ENCODE data around the gene ACYP2. TPM values are rescaled to one million over a fixed set of nuclear protein-coding genes. Genes with fewer than 3 reads are reported as not detected.

The ACYP2 gene
- total RNA-seq, 4 donors from 2014 or later, result 12.8 to 40.5 (median 16.9) TPM

DNA sequence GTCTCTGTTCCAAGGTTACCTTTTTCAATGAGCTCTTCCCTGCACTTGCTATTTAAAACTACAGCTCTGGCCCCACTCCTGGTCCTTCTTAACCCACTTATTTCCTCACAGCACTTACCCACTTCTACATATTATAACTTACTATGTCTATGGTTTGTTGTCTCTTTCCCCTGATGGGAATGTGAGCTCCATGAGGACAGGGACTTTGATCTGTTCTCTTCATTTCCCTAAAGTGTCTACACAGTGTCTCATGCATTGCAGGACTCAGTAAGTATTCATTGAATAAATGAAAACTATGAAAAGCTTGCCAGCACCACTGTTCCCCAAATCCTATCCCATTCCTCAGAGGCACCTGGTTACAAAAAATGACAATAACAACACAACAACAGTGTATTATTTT is 18.3 kb upstream of the ACYP2 start:
- H3K27me3 ChIP-seq, result no peaks in the 10 kb centered on the region
- H3K9me3 ChIP-seq, result no peaks in the 10 kb centered on the region
- H3K36me3 ChIP-seq, result no peaks in the 10 kb centered on the region
- peak overlapping the region in 1 of 4 donors; percentile 35 for H3K27ac ChIP-seq
- peaks cover 0 to 17% (median 4%) of the 10 kb centered on the region in 3 donors for H3K4me1 ChIP-seq
- H3K4me3 ChIP-seq, result no peak overlapping the region
- peak; percentile 34 for ATAC-seq
- TF ChIP-seq, protein P1, sequence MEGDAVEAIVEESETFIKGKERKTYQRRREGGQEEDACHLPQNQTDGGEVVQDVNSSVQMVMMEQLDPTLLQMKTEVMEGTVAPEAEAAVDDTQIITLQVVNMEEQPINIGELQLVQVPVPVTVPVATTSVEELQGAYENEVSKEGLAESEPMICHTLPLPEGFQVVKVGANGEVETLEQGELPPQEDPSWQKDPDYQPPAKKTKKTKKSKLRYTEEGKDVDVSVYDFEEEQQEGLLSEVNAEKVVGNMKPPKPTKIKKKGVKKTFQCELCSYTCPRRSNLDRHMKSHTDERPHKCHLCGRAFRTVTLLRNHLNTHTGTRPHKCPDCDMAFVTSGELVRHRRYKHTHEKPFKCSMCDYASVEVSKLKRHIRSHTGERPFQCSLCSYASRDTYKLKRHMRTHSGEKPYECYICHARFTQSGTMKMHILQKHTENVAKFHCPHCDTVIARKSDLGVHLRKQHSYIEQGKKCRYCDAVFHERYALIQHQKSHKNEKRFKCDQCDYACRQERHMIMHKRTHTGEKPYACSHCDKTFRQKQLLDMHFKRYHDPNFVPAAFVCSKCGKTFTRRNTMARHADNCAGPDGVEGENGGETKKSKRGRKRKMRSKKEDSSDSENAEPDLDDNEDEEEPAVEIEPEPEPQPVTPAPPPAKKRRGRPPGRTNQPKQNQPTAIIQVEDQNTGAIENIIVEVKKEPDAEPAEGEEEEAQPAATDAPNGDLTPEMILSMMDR (IDR thresholded peaks at IDR 0.05), result no peak
- TF ChIP-seq POLR2A (IDR thresholded peaks at IDR 0.05), result no peak
- TF ChIP-seq POLR2AphosphoS5 (IDR thresholded peaks at IDR 0.05), result no peak
- no peak for TF ChIP-seq EP300 (IDR thresholded peaks at IDR 0.05)

DNA sequence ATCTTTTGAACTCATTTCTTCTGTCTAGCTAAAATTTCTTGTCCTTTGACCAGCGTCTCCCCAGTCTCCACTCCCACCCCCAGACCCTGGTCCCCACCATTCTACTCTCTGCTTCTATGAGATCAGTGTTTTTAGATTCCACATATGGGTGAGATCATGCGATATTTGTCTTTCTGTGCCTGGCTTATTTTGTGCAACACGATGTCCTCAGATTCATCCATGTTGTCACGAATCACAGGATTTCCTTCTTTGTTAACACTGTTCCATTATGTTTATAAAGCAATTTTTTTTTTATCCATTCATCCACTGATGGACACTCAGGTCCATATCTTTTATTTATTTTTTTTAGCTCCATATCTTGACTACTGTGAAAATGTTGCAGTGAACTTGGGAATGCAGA is 16.0 kb upstream of the ACYP2 start:
- no peak for ATAC-seq
- H3K36me3 ChIP-seq, result no peaks in the 10 kb centered on the region
- H3K9me3 ChIP-seq, result no peaks in the 10 kb centered on the region
- H3K4me1 ChIP-seq, result peaks cover 0 to 26% (median 9%) of the 10 kb centered on the region in 3 donors
- TF ChIP-seq, protein P1 (IDR thresholded peaks at IDR 0.05), result no peak
- TF ChIP-seq EP300 (IDR thresholded peaks at IDR 0.05) (no peak), POLR2AphosphoS5 (IDR thresholded peaks at IDR 0.05) (no peak), POLR2A (IDR thresholded peaks at IDR 0.05) (no peak)
- H3K27me3 ChIP-seq, result no peaks in the 10 kb centered on the region
- 87 to 90% methylated on average over 2 to 4 of the region's 4 CpGs for WGBS, 2 donors (ENCODE audit: low coverage in 1 of 2)
- H3K27ac ChIP-seq, result no peak overlapping the region
- H3K4me3 ChIP-seq, result no peak overlapping the region

DNA sequence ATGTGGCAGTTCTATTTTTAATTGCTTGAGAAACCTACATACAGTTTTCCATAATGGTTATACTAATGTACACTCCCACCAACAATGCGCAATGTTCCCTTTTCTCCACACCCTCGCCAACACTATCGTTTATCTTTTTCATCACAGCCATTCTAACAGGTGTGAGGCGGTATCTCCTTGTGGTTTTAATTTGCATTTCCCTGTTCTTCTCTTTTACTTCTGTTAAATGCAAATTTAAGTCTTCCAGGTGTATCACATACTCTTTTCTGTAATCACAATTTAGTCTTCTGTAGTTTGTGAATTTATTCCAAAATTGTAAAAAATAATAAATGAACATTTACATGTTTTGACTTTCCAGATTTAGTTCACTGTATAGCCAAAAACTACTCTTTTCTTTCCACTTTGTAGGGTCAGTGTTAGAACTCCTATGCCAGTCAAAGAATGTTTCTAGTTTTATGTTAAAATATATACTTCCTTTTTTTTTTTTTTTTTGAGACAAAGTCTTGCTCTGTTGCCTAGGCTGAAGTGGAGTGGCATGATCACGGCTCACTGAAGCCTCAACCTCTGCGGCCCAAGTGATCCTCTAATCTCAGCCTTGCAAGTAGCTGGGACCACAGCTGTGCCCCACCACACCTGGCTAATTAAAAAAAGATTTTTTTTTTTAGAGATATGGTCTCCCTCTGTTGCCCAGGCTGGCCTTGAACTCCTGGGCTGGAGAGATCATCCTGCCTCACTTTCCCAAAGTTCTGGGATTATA is 15.4 kb upstream of the ACYP2 start:
- H3K4me1 ChIP-seq, result peaks cover 0 to 26% (median 9%) of the 10 kb centered on the region in 3 donors
- no peaks in the 10 kb centered on the region for H3K36me3 ChIP-seq
- no peak for TF ChIP-seq POLR2A (IDR thresholded peaks at IDR 0.05)
- TF ChIP-seq EP300 (IDR thresholded peaks at IDR 0.05), result no peak
- no peak for TF ChIP-seq POLR2AphosphoS5 (IDR thresholded peaks at IDR 0.05)
- TF ChIP-seq, protein P1 (IDR thresholded peaks at IDR 0.05), result no peak
- ATAC-seq, result no peak
- H3K27me3 ChIP-seq, result no peaks in the 10 kb centered on the region
- no peak overlapping the region for H3K4me3 ChIP-seq
- H3K27ac ChIP-seq, result no peak overlapping the region
- 94% methylated on average over 4 to 6 of the region's 6 CpGs for WGBS, 2 donors (ENCODE audit: low coverage in 1 of 2)
- no peaks in the 10 kb centered on the region for H3K9me3 ChIP-seq

DNA sequence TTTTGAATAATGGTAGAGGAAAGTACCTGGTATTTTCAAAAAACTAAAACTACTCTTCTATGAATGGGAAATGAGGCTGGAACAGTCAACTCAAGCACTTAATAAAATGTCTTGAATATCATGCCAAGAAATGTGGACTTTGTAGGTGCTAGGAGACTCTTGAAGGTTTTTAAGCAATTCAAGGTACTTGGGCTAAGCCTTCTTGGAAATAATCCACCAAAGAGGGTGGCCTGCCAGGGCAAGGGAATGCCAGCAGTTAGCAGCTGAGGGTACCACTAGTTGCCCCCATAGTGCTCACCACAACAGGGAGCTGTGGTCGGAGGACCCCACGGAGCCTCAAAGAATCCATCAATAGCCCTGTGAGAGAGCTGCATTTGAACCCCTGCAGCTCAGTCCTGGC is 14.6 kb upstream of the ACYP2 start:
- no peaks in the 10 kb centered on the region for H3K36me3 ChIP-seq
- ATAC-seq, result no peak
- H3K4me3 ChIP-seq, result no peak overlapping the region
- H3K27ac ChIP-seq, result no peak overlapping the region
- H3K4me1 ChIP-seq, result peaks cover 0 to 26% (median 9%) of the 10 kb centered on the region in 3 donors
- H3K27me3 ChIP-seq, result no peaks in the 10 kb centered on the region
- TF ChIP-seq EP300 (IDR thresholded peaks at IDR 0.05), result no peak
- no peak for TF ChIP-seq POLR2A (IDR thresholded peaks at IDR 0.05)
- TF ChIP-seq, protein P1 (IDR thresholded peaks at IDR 0.05), result no peak
- TF ChIP-seq POLR2AphosphoS5 (IDR thresholded peaks at IDR 0.05), result no peak
- WGBS, 2 donors (ENCODE audit: low coverage in 1 of 2), result 100% methylated on average over 1 of the region's 2 CpGs; no CpG with 5 or more reads in 1 of the 2 donors
- no peaks in the 10 kb centered on the region for H3K9me3 ChIP-seq
